Vagina (tissue), 2 donors: ENCODE results near the gene TCF3. TPM values are rescaled to one million over a fixed set of nuclear protein-coding genes. Genes with fewer than 3 reads are reported as not detected.

Experiments used
- DNase-seq, 2 donors: peaks; one replicate each; pipeline ENCODE4 v3.0.0-alpha.2; 2017; ENCODE audit errors: extremely low spot score in 2 of 2
- H3K27ac ChIP-seq: fragments of 200-600 bp; sonication (generic); one replicate; pipeline ENCODE4 v1.5.1; 2019
- H3K27me3 ChIP-seq: fragments of 200-600 bp; sonication (generic); one replicate; pipeline ENCODE4 v1.5.1; 2019
- H3K36me3 ChIP-seq, 2 donors: fragments of 200-600 bp; sonication (generic); one replicate each; pipeline ENCODE4 v1.5.1; 2017 to 2019
- H3K4me1 ChIP-seq: fragments of 200-600 bp; sonication (generic); one replicate; pipeline ENCODE4 v1.5.1; 2019
- H3K4me3 ChIP-seq, 2 donors: fragments of 200-600 bp; sonication (generic); 1 replicate in 1 of 2; 2 replicates in 1 of 2; pipeline ENCODE4 v1.5.1; 2016 to 2019
- H3K9me3 ChIP-seq: fragments of 200-600 bp; sonication (generic); one replicate; pipeline ENCODE4 v1.5.1; 2019
- POLR2A ChIP-seq, 2 donors: fragments of 450-650 bp; IDR thresholded peaks; one replicate each; pipeline ENCODE4 v1.6.1; 2017; ENCODE audit warnings: antibody characterized with exemption in 2 of 2, mild to moderate bottlenecking in 2 of 2, moderate library complexity in 2 of 2
- POLR2AphosphoS5 ChIP-seq, 2 donors: sonication (generic); formaldehyde crosslinking; IDR thresholded peaks; one replicate each; pipeline ENCODE4 v1.9.0; 2017; ENCODE audit warnings: antibody characterized with exemption in 2 of 2, mild to moderate bottlenecking in 2 of 2, low read depth in 1 of 2; ENCODE audit not compliant: insufficient read depth in 1 of 2
- intact Hi-C: fragments of 100-400 bp; cut with DNase I; formaldehyde crosslinking; loops from one replicate; pipeline ENCODE4 v1.15.1; 2023
- total RNA-seq: library from RNA; depleted of rRNA; stranded (reverse); fragments of >200 nt; gene quantifications from one replicate; pipeline ENCODE4 v1.2.3, GENCODE V29; 2016
- TF ChIP-seq, protein P1 (sequence below), 3 experiments: fragments of 450-650 bp in 2 of 3; fragments of 200-600 bp in 1 of 3; sonication (generic) in 1 of 3; IDR thresholded peaks; one replicate each; pipeline ENCODE4 v1.5.1; 2017 to 2019; ENCODE audit warnings: antibody characterized with exemption in 3 of 3, mild to moderate bottlenecking in 2 of 3, moderate library complexity in 2 of 3

TCF3 gene
- total RNA-seq, 1 donor from 2014 or later: 26.0 TPM

DNA sequence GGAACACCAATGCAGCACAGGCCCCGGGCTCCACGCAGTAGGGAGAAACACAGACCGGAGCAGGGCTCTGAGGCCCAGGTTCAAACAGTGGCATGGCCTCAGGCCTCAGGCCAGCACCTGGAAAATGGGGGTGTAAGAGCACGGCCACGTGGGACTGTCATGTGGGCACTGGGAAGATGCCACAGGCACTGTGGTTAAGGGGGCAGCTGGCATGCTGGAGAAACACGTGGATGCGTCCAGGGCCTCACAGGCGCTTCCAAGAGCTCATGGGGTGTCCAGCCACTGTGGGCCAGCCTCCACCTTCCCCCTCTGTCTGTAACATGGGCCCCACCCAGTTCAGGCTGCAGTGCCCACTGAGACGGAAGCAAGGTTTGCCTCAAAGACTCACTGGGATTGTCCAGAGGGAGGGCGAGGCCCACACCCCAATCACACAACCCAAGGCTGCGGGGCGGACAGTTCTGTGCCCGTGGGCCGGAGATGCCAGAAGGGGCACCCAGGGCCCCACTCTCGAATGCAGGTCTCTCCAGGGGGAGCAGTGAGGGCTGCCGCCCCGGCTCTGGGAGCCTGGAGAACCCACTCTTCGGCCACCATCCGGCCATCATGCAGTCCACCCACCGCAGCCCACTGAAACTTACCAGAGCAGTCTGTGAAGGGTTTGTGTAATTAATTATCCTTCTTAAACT is 53.5 kb downstream of the TCF3 start:
- H3K4me3 ChIP-seq: no peak overlapping the region
- H3K4me1 ChIP-seq: peaks cover 21% of the 10 kb centered on the region
- H3K36me3 ChIP-seq: peaks cover 0 to 49% of the 10 kb centered on the region in 2 donors
- no peak overlapping the region for H3K27ac ChIP-seq
- no peak for DNase-seq
- TF ChIP-seq POLR2A (IDR thresholded peaks at IDR 0.05) (no peak), POLR2AphosphoS5 (IDR thresholded peaks at IDR 0.05; ENCODE audit: insufficient read depth in 1 of 2, low read depth in 1 of 2) (no peak)
- TF ChIP-seq, protein P1, sequence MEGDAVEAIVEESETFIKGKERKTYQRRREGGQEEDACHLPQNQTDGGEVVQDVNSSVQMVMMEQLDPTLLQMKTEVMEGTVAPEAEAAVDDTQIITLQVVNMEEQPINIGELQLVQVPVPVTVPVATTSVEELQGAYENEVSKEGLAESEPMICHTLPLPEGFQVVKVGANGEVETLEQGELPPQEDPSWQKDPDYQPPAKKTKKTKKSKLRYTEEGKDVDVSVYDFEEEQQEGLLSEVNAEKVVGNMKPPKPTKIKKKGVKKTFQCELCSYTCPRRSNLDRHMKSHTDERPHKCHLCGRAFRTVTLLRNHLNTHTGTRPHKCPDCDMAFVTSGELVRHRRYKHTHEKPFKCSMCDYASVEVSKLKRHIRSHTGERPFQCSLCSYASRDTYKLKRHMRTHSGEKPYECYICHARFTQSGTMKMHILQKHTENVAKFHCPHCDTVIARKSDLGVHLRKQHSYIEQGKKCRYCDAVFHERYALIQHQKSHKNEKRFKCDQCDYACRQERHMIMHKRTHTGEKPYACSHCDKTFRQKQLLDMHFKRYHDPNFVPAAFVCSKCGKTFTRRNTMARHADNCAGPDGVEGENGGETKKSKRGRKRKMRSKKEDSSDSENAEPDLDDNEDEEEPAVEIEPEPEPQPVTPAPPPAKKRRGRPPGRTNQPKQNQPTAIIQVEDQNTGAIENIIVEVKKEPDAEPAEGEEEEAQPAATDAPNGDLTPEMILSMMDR (IDR thresholded peaks at IDR 0.05): no peak
- H3K27me3 ChIP-seq: no peaks in the 10 kb centered on the region
- H3K9me3 ChIP-seq: no peaks in the 10 kb centered on the region
- intact Hi-C loops: no loop called here

DNA sequence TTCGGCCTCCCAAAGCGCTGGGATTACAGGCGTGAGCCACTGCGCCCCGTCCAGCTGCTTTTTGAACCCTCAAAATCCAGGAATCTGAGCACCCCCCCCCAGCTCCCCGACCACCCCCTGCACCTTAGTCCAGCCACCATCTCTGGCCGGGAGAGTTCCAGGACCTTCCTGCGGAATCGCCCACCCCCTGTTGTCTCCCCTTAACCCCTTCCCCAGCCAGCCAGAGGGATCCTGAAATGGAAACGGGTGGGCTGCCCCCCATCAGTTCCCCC is 59.0 kb downstream of the TCF3 start:
- Histone ChIP-seq H3K9me3 (no peaks in the 10 kb centered on the region), H3K36me3 (peaks cover 0 to 26% of the 10 kb centered on the region in 2 donors), H3K4me3 (peak overlapping the region; percentile 63 to 90), H3K27me3 (no peaks in the 10 kb centered on the region), H3K27ac (peak overlapping the region; percentile 78), H3K4me1 (peaks cover 34% of the 10 kb centered on the region)
- intact Hi-C loops: no loop called here
- DNase-seq: no peak
- TF ChIP-seq POLR2AphosphoS5 (IDR thresholded peaks at IDR 0.05; ENCODE audit: insufficient read depth in 1 of 2, low read depth in 1 of 2): no peak
- TF ChIP-seq, protein P1 (IDR thresholded peaks at IDR 0.05): no peak
- no peak for TF ChIP-seq POLR2A (IDR thresholded peaks at IDR 0.05)

DNA sequence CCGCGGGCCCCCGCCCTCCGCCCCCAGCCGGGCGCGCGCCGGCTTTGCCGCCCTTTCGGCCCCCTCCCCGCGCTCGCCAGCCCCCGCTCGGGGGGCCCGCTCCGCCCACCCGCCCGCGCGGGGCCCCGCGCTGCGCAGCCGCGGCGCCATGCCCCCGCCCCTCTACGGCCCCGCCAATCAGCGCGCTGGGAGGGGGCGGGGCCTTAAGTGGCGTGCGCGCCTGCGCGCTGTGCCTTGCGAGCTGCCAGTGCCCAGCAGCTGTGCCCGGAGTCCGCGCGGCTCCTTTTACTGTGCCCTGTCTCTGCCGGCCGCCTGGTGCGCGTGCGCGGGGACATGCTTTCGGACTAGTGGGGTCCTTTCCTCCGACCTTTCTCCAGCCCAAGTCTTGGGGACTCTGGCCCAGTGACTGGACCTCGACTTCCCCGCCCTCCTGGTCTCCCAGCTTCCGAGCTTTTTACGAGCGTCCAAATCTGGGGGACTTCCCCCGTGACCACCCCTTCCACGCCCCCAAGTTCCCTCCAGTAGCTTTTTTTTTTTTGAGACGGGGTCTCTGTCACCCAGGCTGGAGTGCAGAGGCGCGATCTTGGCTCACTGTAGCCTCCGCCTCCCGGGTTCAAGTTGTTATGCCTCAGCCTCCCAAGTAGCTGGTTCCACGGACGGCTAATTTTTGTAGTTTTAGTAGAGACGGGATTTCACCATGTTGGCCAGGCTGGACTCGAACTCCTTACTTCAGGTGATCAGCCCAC is 59.5 kb downstream of the TCF3 start, which contains the start of gene MBD3:
Gene MBD3 (minus strand): TSS at position 111 of the 746 bp plus-strand sequence. CDS start 234 bp downstream, outside the sequence.
- TF ChIP-seq, protein P1 (IDR thresholded peaks at IDR 0.05): peak in 1 of 3 experiments; percentile 20
- TF ChIP-seq POLR2AphosphoS5 (IDR thresholded peaks at IDR 0.05; ENCODE audit: insufficient read depth in 1 of 2, low read depth in 1 of 2) (peak in 1 of 2 donors; percentile 70), POLR2A (IDR thresholded peaks at IDR 0.05) (peak in 1 of 2 donors; percentile 70)
- Histone ChIP-seq H3K4me3 (peak within 1 kb of the TSS; percentile 79 to 90), H3K4me1 (peaks cover 38% of the 10 kb centered on the region), H3K36me3 (peaks cover 0 to 22% of the 10 kb centered on the region in 2 donors), H3K27me3 (no peaks in the 10 kb centered on the region), H3K27ac (peak within 1 kb of the TSS; percentile 89), H3K9me3 (no peaks in the 10 kb centered on the region)
- no peak for DNase-seq
- intact Hi-C loops: no loop called here

DNA sequence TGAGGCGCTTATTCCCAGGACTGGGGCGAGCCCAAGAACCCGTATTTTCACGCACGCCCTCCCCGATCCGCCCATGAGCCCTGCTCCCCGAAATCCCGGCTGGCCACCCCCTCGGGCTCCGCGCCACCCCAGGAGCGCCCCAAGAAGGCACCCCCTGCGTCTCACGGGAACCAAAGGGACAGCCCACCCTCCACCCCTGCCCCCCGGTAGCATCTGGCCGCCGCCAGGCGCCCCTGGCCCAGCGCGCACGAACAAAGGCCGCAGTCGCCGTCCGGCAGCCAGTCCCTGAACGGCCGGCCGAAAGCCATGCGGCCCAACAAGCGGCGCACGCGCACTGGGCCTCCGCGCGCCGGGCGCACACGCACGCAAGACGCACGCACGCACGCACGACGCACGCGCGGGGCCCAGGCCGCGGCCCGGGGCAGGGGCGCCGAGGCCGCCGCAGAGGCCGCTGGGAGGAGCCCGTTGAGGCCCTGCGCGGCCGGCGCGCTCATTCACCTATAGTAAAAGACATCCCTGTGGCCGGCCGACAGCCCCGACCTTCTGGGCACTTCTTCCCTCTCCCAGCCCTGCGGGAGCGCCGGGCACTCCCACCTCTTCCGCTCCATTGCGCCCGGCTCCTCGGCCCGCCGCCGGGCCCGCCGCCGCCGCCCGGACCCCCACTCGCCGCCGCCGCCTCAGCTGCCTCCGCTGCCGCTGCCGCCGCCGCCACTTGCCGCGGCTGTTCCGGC is 60.2 kb downstream of the TCF3 start:
- Histone ChIP-seq H3K27me3 (no peaks in the 10 kb centered on the region), H3K27ac (peak overlapping the region; percentile 89), H3K9me3 (no peaks in the 10 kb centered on the region), H3K36me3 (peaks cover 0 to 15% of the 10 kb centered on the region in 2 donors), H3K4me1 (peaks cover 40% of the 10 kb centered on the region), H3K4me3 (peak overlapping the region; percentile 79 to 90)
- intact Hi-C loops: no loop called here
- TF ChIP-seq POLR2A (IDR thresholded peaks at IDR 0.05): peak in 1 of 2 donors; percentile 83
- TF ChIP-seq, protein P1 (IDR thresholded peaks at IDR 0.05): no peak
- TF ChIP-seq POLR2AphosphoS5 (IDR thresholded peaks at IDR 0.05; ENCODE audit: insufficient read depth in 1 of 2, low read depth in 1 of 2): peak in 1 of 2 donors; percentile 41
- DNase-seq: no peak
